ENCODE data around the gene USE1.

Gene USE1

GRCh38 chr19:17214508-17215126, 540 bp upstream of the USE1 start:
- peak overlapping the region; percentile 86 to 98 for H3K27ac ChIP-seq
- H3K4me3 ChIP-seq: peak overlapping the region; percentile 90
- no peak for DNase-seq (ENCODE audit: low spot score)
- TF ChIP-seq CTCF (IDR thresholded peaks at IDR 0.05): no peak

GRCh38 chr19:17216058-17216670, 1.0 kb downstream of the USE1 start:
- TF ChIP-seq CTCF (IDR thresholded peaks at IDR 0.05): no peak
- no peak for DNase-seq (ENCODE audit: low spot score)
- H3K27ac ChIP-seq: peak overlapping the region in 1 of 2 donors; percentile 98
- peak overlapping the region; percentile 90 for H3K4me3 ChIP-seq

- TF ChIP-seq CTCF (IDR thresholded peaks at IDR 0.05): no peak
- no peak for DNase-seq (ENCODE audit: low spot score)
- Histone ChIP-seq H3K4me3 (no peak overlapping the region), H3K27ac (no peak overlapping the region)
Measured at GRCh38 chr19:17219286-17219685, 4.1 kb downstream of the USE1 start.

- no peak for DNase-seq (ENCODE audit: low spot score)
- Histone ChIP-seq H3K27ac (peak overlapping the region in 1 of 2 donors; percentile 11), H3K4me3 (no peak overlapping the region)
- TF ChIP-seq CTCF (IDR thresholded peaks at IDR 0.05): no peak
Measured at GRCh38 chr19:17220207-17220758, 5.1 kb downstream of the USE1 start.

- no peak overlapping the region for H3K27ac ChIP-seq
- H3K4me3 ChIP-seq: no peak overlapping the region
- no peak for DNase-seq (ENCODE audit: low spot score)
- TF ChIP-seq CTCF (IDR thresholded peaks at IDR 0.05): no peak
Measured at GRCh38 chr19:17225053-17225452, 9.9 kb downstream of the USE1 start.

- peak; percentile 99 for DNase-seq (ENCODE audit: low spot score)
- H3K27ac ChIP-seq: peak within 1 kb of the TSS; percentile 81 to 90
- peak within 1 kb of the TSS; percentile 81 for H3K4me3 ChIP-seq
- TF ChIP-seq CTCF (IDR thresholded peaks at IDR 0.05): no peak
Measured at GRCh38 chr19:17226002-17226933, 11.1 kb downstream of the USE1 start, which contains the start of gene OCEL1. Gene OCEL1 (plus strand): TSS chr19:17226226. CDS start chr19:17226248, 22 bp downstream.

Data from coronary artery (tissue), 2 donors.